Activated naive CD8-positive, alpha-beta T cell treated with anti-CD3 and anti-CD28 coated beads for 36 hours (primary cell): ENCODE measurements around the gene ZNF678. TPM values are rescaled to one million over a fixed set of nuclear protein-coding genes. Genes with fewer than 3 reads are reported as not detected.

Source experiments
- DNase-seq: peaks from one replicate; pipeline ENCODE4 v3.0.0; 2021
- H3K27ac Mint-ChIP-seq: one replicate; pipeline ENCODE4 v1.8.0; 2022; ENCODE audit warnings: mild to moderate bottlenecking, moderate library complexity, mixed read lengths
- H3K27me3 Mint-ChIP-seq: one replicate; pipeline ENCODE4 v1.8.0; 2022; ENCODE audit warnings: mild to moderate bottlenecking, mixed read lengths
- H3K36me3 Mint-ChIP-seq: one replicate; pipeline ENCODE4 v1.8.0; 2021; ENCODE audit warnings: mild to moderate bottlenecking, mixed read lengths
- H3K4me1 Mint-ChIP-seq: one replicate; pipeline ENCODE4 v1.8.0; 2021; ENCODE audit warnings: mixed read lengths
- H3K4me3 Mint-ChIP-seq: one replicate; pipeline ENCODE4 v1.8.0; 2022; ENCODE audit warnings: mild to moderate bottlenecking, moderate library complexity, mixed read lengths
- H3K9me3 Mint-ChIP-seq: one replicate; pipeline ENCODE4 v1.8.0; 2022; ENCODE audit warnings: mixed read lengths
- total RNA-seq, 2 experiments: library from RNA; stranded (reverse); gene quantifications; one replicate each; pipeline ENCODE4 v1.2.3, GENCODE V29; 2021

Gene ZNF678
- total RNA-seq, 2 experiments from 2014 or later: 5.5 to 5.6 TPM

DNA sequence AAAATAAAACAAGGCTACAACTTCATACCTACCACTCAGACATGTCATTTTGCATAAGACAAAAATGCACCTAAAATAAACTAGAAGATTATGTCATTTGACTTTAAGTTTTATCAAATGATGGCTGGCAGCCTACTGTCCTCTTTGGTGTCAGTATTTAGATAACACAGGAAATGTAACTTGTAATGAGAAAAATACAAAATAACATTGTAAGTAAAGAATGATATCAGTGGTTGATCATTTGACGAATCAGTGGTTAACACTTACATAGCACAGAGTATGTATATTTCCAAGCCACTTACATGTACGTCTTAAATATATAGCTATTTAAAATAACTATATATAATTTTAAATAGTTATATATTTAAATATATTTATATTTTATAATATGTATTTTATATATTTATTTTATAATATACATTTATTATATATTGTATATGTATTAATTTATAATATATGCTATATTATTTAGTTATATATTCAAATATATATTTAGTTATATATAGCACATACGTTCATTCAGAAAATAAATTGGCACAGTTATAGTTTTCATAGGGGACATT lies 44.1 kb downstream of the ZNF678 start:
- H3K9me3 Mint-ChIP-seq: peaks cover 36% of the 10 kb centered on the region

DNA sequence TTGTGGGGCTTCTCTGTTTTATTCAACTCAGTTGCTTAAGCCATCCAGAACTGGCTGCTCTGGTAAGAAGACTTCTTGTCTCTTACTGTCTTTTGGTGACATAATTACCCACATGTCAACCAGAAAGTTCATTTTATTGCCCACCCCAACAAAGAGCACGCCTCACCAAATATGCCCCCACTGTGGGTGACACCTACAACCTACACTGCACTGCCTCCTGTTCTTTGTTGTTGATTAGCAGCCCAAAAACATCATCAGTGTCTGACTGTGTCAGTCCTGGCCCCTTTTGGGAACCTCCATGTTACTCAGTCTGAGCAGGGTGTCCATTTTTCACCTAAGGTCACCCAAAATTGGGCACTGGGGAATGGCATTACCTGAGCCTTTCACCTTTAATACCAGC lies 49.3 kb downstream of the ZNF678 start:
- no peak for DNase-seq
- H3K9me3 Mint-ChIP-seq: peaks cover 50% of the 10 kb centered on the region
- H3K4me3 Mint-ChIP-seq: no peak overlapping the region
- H3K36me3 Mint-ChIP-seq: peaks cover 81% of the 10 kb centered on the region
- H3K27ac Mint-ChIP-seq: no peak overlapping the region
- H3K27me3 Mint-ChIP-seq: no peaks in the 10 kb centered on the region
- H3K4me1 Mint-ChIP-seq: no peaks in the 10 kb centered on the region

More for the DNA sequence above, 44.1 kb downstream of the ZNF678 start:
- Mint-ChIP-seq H3K27ac (no peak overlapping the region), H3K4me3 (no peak overlapping the region), H3K36me3 (peaks cover 68% of the 10 kb centered on the region), H3K4me1 (no peaks in the 10 kb centered on the region), H3K27me3 (no peaks in the 10 kb centered on the region)
- no peak for DNase-seq

DNA sequence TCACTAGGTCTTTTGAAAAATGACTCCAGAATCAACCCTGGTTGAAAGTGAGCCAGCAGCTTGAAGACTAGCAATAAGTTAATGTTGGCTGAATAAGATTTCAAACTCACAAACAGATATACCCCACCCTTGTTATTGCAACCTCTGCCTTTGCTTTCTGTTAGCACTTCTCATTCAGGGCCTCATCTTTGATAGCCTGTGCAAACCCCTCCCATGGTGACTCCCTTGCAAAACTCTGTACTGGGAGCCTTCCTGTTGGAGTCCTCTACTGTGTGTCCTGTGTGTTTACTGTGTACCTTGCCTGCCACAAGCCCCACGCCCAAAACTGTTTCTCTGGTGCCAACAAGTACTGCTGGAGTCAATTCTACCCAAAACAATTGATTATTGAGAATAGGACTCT lies 50.2 kb downstream of the ZNF678 start:
- peaks cover 87% of the 10 kb centered on the region for H3K36me3 Mint-ChIP-seq
- H3K27me3 Mint-ChIP-seq: no peaks in the 10 kb centered on the region
- H3K9me3 Mint-ChIP-seq: peaks cover 53% of the 10 kb centered on the region
- DNase-seq: no peak
- H3K4me1 Mint-ChIP-seq: no peaks in the 10 kb centered on the region
- H3K27ac Mint-ChIP-seq: no peak overlapping the region
- no peak overlapping the region for H3K4me3 Mint-ChIP-seq

DNA sequence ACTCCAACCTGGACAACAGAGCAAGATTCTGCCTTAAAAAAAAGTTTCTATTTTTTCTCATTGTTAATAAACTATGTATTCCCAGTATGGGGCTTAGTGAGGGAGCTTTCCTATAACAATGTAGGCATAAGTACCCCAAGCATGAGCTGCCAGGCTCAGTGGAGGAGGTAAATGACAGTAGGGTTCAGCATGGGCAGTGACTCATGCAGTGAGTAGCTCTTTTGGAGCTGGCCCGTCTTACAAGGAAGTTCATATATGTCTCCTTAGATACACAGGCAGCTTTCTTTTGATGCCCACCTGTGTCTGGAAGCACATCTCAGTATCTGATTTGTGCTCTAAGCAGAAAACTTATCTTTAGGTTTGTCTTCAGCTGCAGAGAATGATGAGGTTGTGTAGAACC lies 57.9 kb downstream of the ZNF678 start:
- no peaks in the 10 kb centered on the region for H3K27me3 Mint-ChIP-seq
- H3K9me3 Mint-ChIP-seq: peaks cover 60% of the 10 kb centered on the region
- no peak overlapping the region for H3K4me3 Mint-ChIP-seq
- H3K27ac Mint-ChIP-seq: no peak overlapping the region
- no peaks in the 10 kb centered on the region for H3K4me1 Mint-ChIP-seq
- peaks cover 85% of the 10 kb centered on the region for H3K36me3 Mint-ChIP-seq
- DNase-seq: no peak

- H3K27ac Mint-ChIP-seq: no peak overlapping the region
- H3K36me3 Mint-ChIP-seq: peaks cover 90% of the 10 kb centered on the region
- no peak overlapping the region for H3K4me3 Mint-ChIP-seq
- no peaks in the 10 kb centered on the region for H3K27me3 Mint-ChIP-seq
- H3K9me3 Mint-ChIP-seq: peaks cover 63% of the 10 kb centered on the region
- no peaks in the 10 kb centered on the region for H3K4me1 Mint-ChIP-seq
- no peak for DNase-seq
Observed at GRCh38 chr1:227622739-227623475, 59.6 kb downstream of the ZNF678 start.

DNA sequence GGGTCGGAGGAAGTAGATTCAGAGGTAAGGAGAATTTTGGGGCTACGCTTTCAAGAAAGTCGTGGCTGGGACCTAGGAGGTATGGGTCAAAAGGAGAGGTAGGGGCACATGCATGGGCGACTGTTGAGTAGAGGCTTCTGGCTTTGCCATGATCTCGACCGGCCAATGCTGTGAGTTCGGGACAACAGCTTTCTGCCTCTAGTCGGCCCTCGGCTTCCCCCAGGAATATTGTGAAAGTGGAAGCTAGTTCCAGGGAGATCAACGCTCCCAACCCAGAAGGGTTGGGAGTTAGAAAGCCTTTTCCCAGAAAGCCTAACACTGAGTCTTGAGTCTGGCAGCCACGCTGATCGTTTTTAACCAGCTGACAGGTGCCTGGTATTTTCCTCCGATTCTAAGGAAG lies 69.0 kb downstream of the ZNF678 start:
- Mint-ChIP-seq H3K36me3 (peaks cover 75% of the 10 kb centered on the region), H3K27me3 (no peaks in the 10 kb centered on the region), H3K9me3 (peaks cover 59% of the 10 kb centered on the region)

DNA sequence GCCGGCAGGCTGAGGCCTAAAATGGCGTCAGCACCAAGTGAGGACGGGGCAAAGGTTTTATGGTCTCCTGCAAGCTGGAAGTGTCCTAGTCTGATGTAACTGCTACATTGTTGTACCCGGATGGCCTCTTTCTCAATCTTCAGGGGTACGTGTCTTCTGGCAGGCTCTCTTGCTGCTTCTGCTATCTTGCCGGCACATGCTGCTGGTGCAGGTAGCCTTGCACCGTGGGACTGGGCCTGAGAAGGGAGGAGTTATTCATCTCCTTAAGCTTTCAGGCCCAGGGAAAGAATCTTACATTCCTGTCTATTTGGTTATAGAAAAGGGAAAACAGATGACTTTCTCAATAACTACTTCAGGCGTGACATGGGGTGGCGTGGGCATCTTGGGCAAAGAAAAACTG lies 72.2 kb downstream of the ZNF678 start:
- Mint-ChIP-seq H3K27ac (no peak overlapping the region), H3K9me3 (peaks cover 52% of the 10 kb centered on the region), H3K4me1 (no peaks in the 10 kb centered on the region), H3K4me3 (no peak overlapping the region), H3K36me3 (peaks cover 49% of the 10 kb centered on the region), H3K27me3 (no peaks in the 10 kb centered on the region)
- no peak for DNase-seq

More for the DNA sequence above, 69.0 kb downstream of the ZNF678 start:
- no peak for DNase-seq
- H3K4me3 Mint-ChIP-seq: no peak overlapping the region
- no peak overlapping the region for H3K27ac Mint-ChIP-seq
- no peaks in the 10 kb centered on the region for H3K4me1 Mint-ChIP-seq

GRCh38 chr1:227654431-227654830 lies 91.1 kb downstream of the ZNF678 start:
- H3K27me3 Mint-ChIP-seq: no peaks in the 10 kb centered on the region
- DNase-seq: no peak
- peaks cover 51% of the 10 kb centered on the region for H3K9me3 Mint-ChIP-seq
- no peak overlapping the region for H3K4me3 Mint-ChIP-seq
- H3K36me3 Mint-ChIP-seq: peaks cover 77% of the 10 kb centered on the region
- H3K4me1 Mint-ChIP-seq: no peaks in the 10 kb centered on the region
- no peak overlapping the region for H3K27ac Mint-ChIP-seq

DNA sequence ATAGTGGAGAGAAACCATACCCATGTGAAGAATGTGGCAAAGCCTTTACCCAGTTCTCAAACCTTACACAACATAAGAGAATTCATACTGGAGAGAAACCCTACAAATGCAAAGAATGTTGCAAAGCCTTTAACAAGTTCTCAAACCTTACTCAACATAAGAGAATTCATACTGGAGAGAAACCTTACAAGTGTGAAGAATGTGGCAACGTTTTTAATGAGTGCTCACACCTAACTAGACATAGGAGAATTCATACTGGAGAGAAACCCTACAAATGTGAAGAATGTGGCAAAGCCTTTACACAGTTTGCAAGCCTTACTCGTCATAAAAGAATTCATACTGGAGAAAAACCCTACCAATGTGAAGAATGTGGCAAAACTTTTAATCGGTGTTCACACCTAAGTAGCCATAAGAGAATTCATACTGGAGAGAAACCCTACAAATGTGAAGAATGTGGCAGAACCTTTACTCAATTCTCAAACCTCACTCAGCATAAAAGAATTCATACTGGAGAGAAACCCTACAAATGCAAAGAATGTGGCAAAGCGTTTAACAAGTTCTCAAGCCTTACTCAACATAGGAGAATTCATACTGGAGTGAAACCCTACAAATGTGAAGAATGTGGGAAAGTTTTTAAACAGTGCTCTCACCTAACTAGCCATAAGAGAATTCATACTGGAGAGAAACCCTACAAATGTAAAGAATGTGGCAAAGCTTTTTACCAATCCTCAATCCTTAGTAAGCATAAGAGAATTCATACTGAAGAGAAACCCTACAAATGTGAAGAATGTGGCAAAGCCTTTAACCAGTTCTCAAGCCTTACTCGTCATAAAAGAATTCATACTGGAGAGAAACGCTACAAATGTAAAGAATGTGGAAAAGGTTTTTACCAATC lies 91.7 kb downstream of the ZNF678 start:
- no peak for DNase-seq
- Mint-ChIP-seq H3K36me3 (peaks cover 75% of the 10 kb centered on the region), H3K9me3 (peaks cover 51% of the 10 kb centered on the region), H3K27ac (no peak overlapping the region), H3K4me1 (no peaks in the 10 kb centered on the region), H3K4me3 (no peak overlapping the region), H3K27me3 (no peaks in the 10 kb centered on the region)

- H3K4me3 Mint-ChIP-seq: no peak overlapping the region
- H3K9me3 Mint-ChIP-seq: peaks cover 59% of the 10 kb centered on the region
- H3K4me1 Mint-ChIP-seq: no peaks in the 10 kb centered on the region
- no peaks in the 10 kb centered on the region for H3K27me3 Mint-ChIP-seq
- H3K36me3 Mint-ChIP-seq: peaks cover 67% of the 10 kb centered on the region
- H3K27ac Mint-ChIP-seq: no peak overlapping the region
- DNase-seq: no peak
Observed at GRCh38 chr1:227661495-227661894, 98.1 kb downstream of the ZNF678 start.

DNA sequence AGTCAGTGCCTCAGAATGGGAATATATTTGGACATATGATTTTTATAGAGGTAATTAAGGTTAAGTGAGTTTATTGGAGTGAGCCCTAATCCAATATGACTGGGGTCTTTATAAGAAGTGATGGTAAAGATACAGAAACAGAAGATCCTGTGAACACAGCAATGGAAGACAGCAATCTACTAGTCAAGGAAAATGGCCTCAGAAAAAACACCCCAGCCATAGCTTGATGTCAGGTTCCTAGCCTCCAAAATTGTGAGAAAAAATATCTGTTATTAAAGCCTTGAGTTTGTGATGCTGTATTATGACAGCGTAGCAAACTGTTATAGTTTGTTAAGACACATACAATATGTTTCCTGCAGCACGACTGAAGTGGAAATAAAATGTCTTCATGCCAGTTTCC lies 99.6 kb downstream of the ZNF678 start:
- no peak overlapping the region for H3K4me3 Mint-ChIP-seq
- H3K36me3 Mint-ChIP-seq: peaks cover 56% of the 10 kb centered on the region
- no peaks in the 10 kb centered on the region for H3K27me3 Mint-ChIP-seq
- H3K27ac Mint-ChIP-seq: no peak overlapping the region
- H3K9me3 Mint-ChIP-seq: peaks cover 64% of the 10 kb centered on the region
- H3K4me1 Mint-ChIP-seq: no peaks in the 10 kb centered on the region
- DNase-seq: no peak

- H3K4me3 Mint-ChIP-seq: no peak overlapping the region
- H3K27ac Mint-ChIP-seq: no peak overlapping the region
- DNase-seq: no peak
- no peaks in the 10 kb centered on the region for H3K27me3 Mint-ChIP-seq
- H3K36me3 Mint-ChIP-seq: peaks cover 40% of the 10 kb centered on the region
- H3K4me1 Mint-ChIP-seq: no peaks in the 10 kb centered on the region
- H3K9me3 Mint-ChIP-seq: peaks cover 64% of the 10 kb centered on the region
Observed at GRCh38 chr1:227666286-227666685, 102.9 kb downstream of the ZNF678 start.

DNA sequence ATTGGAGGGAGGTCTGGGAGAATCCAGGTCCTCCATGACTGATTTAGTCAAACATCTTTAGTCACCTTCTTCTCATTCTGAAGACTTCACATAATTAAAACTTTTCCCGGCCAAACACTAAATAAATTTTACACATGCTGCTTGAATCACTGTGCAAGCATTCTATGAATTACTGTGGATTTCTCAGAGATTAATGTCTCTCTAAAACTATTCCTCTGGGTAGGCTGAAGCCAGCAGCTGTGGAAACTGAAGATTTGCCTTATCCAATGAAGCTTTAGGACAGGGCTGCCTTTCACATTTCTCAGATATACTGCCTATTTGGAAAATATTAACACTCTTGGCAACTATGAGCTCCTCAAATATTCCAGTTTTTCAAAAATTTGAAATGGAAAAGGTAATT lies 110.1 kb downstream of the ZNF678 start:
- Mint-ChIP-seq H3K36me3 (peaks cover 29% of the 10 kb centered on the region), H3K27me3 (no peaks in the 10 kb centered on the region), H3K27ac (no peak overlapping the region), H3K4me3 (no peak overlapping the region), H3K9me3 (peaks cover 52% of the 10 kb centered on the region), H3K4me1 (no peaks in the 10 kb centered on the region)
- no peak for DNase-seq

DNA sequence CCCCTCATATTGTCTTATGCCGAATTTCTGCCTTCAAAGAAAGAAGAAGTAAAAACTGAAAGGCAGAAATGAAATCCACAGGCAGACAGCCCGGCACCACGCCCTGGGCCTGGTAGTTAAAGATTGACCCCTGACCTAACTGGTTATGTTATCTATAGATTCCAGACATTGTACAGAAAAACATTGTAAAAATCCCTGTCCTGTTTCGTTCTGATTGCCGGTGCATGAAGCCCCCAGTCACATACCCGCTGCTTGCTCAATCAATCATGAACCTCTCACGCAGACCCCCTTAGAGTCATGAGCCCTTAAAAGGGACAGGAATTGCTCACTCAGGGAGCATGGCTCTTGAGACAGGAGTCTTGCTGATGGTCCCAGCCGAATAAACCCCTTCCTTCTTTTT lies 122.5 kb downstream of the ZNF678 start:
- Mint-ChIP-seq H3K36me3 (peaks cover 8% of the 10 kb centered on the region), H3K4me3 (no peak overlapping the region), H3K4me1 (no peaks in the 10 kb centered on the region), H3K27ac (no peak overlapping the region), H3K27me3 (no peaks in the 10 kb centered on the region), H3K9me3 (peaks cover 59% of the 10 kb centered on the region)
- no peak for DNase-seq

DNA sequence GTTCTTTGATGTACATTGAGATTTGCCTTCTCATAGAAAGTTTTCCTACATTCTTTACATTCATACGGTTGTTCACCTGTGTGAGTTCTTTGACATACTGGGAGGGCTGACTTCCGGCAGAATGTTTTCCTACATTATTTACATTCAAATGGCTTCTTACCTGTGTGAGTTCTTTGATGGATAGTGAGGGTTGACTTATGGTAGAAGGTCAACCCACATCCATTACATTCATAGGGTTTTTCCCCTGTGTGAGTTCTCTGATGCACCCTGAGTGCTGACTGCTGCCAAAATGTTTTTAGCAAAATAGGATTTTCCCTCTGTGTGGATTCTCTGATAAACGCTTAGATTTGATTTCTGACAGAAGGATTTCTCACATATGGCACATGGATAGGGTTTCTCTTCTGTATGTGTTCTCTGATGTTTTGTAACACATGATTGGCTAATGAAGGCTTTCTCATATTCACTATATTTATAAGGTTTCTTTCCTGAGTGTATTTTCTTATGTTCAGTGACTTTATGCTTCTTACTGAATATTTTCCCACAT lies 134.0 kb downstream of the ZNF678 start:
- no peak overlapping the region for H3K4me3 Mint-ChIP-seq
- no peak overlapping the region for H3K27ac Mint-ChIP-seq
- H3K27me3 Mint-ChIP-seq: no peaks in the 10 kb centered on the region
- no peaks in the 10 kb centered on the region for H3K4me1 Mint-ChIP-seq
- peaks cover 7% of the 10 kb centered on the region for H3K36me3 Mint-ChIP-seq
- peaks cover 57% of the 10 kb centered on the region for H3K9me3 Mint-ChIP-seq
- DNase-seq: no peak
